Retinal pigment epithelial cell (primary cell): ENCODE data around the gene CAPN2.
"Not testable (repeated sequence)": the region's sequence is repeated elsewhere in the genome, so short reads cannot be mapped to it uniquely, and the experiment has no call there.

ENCODE experiments used
- DNase-seq: peaks from one replicate; pipeline ENCODE4 v3.0.0-alpha.2; 2010; ENCODE audit warnings: low read depth
- H3K4me3 ChIP-seq: 2 replicates; pipeline ENCODE4 v1.5.1; 2011; ENCODE audit warnings: mild to moderate bottlenecking, low read length, control low read depth, moderate library complexity
- TF ChIP-seq, protein P1 (sequence below): conservative IDR thresholded peaks from 2 replicates; pipeline ENCODE4 v1.5.1; 2011; ENCODE audit warnings: low read depth, low read length, control low read depth, inconsistent platforms

Gene CAPN2

GRCh38 chr1:223796210-223796609 lies 83.9 kb downstream of the CAPN2 start:
- DNase-seq: no peak
- H3K4me3 ChIP-seq: no peak overlapping the region
- TF ChIP-seq, protein P1, sequence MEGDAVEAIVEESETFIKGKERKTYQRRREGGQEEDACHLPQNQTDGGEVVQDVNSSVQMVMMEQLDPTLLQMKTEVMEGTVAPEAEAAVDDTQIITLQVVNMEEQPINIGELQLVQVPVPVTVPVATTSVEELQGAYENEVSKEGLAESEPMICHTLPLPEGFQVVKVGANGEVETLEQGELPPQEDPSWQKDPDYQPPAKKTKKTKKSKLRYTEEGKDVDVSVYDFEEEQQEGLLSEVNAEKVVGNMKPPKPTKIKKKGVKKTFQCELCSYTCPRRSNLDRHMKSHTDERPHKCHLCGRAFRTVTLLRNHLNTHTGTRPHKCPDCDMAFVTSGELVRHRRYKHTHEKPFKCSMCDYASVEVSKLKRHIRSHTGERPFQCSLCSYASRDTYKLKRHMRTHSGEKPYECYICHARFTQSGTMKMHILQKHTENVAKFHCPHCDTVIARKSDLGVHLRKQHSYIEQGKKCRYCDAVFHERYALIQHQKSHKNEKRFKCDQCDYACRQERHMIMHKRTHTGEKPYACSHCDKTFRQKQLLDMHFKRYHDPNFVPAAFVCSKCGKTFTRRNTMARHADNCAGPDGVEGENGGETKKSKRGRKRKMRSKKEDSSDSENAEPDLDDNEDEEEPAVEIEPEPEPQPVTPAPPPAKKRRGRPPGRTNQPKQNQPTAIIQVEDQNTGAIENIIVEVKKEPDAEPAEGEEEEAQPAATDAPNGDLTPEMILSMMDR: no peak

DNA sequence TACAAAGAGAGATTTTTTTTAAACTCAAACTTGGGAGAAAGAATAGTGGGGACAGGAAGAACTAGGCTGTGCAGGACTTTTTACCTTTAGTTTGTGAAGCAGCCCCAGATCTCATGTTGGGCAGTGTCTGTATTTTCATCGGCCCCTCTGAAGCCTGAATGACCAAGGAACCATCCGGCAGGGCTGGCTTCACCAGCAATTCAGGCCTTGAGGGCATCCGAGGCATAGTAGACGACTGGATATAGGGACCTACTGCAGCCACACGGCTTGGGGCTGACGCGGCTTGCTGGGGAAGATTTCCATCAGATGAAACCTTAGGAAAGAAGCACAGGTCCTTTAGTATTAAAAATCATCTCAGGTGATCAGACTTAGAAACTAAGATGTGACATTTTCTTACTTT lies 89.7 kb downstream of the CAPN2 start:
- no peak overlapping the region for H3K4me3 ChIP-seq
- no peak for DNase-seq
- TF ChIP-seq, protein P1: no peak

DNA sequence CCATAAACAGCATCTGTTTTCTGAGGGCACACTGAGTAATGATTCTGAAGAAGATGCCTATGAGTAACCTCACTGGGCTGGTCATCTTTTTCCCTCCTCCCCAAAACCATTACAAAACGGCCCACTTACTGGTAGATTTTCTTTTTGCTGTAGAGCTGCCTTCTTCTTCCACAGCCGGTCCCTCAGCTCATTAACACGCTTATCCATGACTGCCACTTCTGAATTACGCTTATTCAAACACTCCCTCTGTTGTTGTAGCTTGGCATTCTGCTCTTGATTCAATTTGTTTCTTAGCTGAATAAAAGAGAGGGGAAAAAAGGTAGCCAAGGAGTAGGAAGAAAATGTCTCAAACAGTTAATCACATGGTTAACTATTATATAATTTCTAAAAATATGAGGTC lies 90.3 kb downstream of the CAPN2 start:
- DNase-seq: no peak
- H3K4me3 ChIP-seq: no peak overlapping the region
- TF ChIP-seq, protein P1: no peak

- TF ChIP-seq, protein P1: no peak
Observed at GRCh38 chr1:223803211-223803610, 90.9 kb downstream of the CAPN2 start.

DNA sequence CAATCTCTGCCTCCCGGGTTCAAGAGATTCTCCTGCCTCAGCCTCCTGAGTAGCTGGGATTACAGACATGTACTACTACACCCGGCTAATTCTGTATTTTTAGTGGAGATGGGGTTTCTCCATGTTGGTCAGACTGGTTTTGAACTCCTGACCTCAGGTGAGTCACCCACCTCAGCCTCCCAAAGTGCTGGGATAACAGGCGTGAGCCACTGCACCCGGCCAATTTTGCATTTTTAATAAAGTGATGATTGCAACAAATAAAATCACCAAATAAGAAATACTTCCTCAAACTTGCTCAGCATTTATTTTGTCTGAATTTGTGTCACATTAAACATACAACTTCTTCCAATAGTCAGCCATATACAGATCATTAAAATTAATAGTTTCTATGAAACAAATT lies 97.6 kb downstream of the CAPN2 start:
- not testable (repeated sequence) for H3K4me3 ChIP-seq, DNase-seq

More at GRCh38 chr1:223803211-223803610, 90.9 kb downstream of the CAPN2 start:
- no peak overlapping the region for H3K4me3 ChIP-seq
- DNase-seq: no peak

- H3K4me3 ChIP-seq: no peak overlapping the region
- peak; percentile 57 for DNase-seq
- TF ChIP-seq, protein P1: no peak
Observed at GRCh38 chr1:223810586-223810985, 98.2 kb downstream of the CAPN2 start.

- no peak overlapping the region for H3K4me3 ChIP-seq
- TF ChIP-seq, protein P1: peak; percentile 53
- no peak for DNase-seq
Observed at GRCh38 chr1:223811634-223812101, 99.3 kb downstream of the CAPN2 start.

- H3K4me3 ChIP-seq: no peak overlapping the region
- no peak for DNase-seq
- TF ChIP-seq, protein P1: no peak
Observed at GRCh38 chr1:223813645-223814044, 101.3 kb downstream of the CAPN2 start.
